ENCODE results near the gene TBC1D4. TPM values are rescaled to one million over a fixed set of nuclear protein-coding genes. Genes with fewer than 3 reads are reported as not detected.

The TBC1D4 gene
- total RNA-seq, 4 donors from 2014 or later, result 31.0 to 91.3 (median 46.1) TPM

GRCh38 chr13:75390229-75390628, 91.7 kb downstream of the TBC1D4 start:
- Histone ChIP-seq H3K4me3 (no peak overlapping the region), H3K4me1 (no peaks in the 10 kb centered on the region), H3K36me3 (no peaks in the 10 kb centered on the region), H3K27ac (no peak overlapping the region), H3K27me3 (no peaks in the 10 kb centered on the region), H3K9me3 (no peaks in the 10 kb centered on the region)
- DNase-seq, result no peak
- in situ Hi-C loops (cut with MboI; ENCODE audit: low pct_ligation_motif_present in 1 of 4, low pct_unique_long_range_greater_than_20kb in 1 of 4, low sequenced_read_pairs in 3 of 4), result no loop called here
- intact Hi-C loops (cut with DNase I; ENCODE audit: low total_unique reads), result no loop called here
- TF ChIP-seq CTCF (IDR thresholded peaks at IDR 0.05) (no peak), EP300 (IDR thresholded peaks at IDR 0.05; ENCODE audit: low read depth) (no peak), POLR2AphosphoS5 (IDR thresholded peaks at IDR 0.05) (no peak), POLR2A (IDR thresholded peaks at IDR 0.05) (no peak)
- WGBS, 2 donors (ENCODE audit: low coverage in 1 of 2), result 93 to 100% methylated on average over 1 to 5 of the region's 5 CpGs

- in situ Hi-C loops (cut with MboI; ENCODE audit: low pct_ligation_motif_present in 1 of 4, low pct_unique_long_range_greater_than_20kb in 1 of 4, low sequenced_read_pairs in 3 of 4) (no loop called here), intact Hi-C loops (cut with DNase I; ENCODE audit: low total_unique reads) (loop anchor here (10.0 kb wide), 1 partner anchor 79 kb away; no protein-coding TSS in a partner anchor)
- H3K9me3 ChIP-seq, result no peaks in the 10 kb centered on the region
- no peaks in the 10 kb centered on the region for H3K4me1 ChIP-seq
- H3K27me3 ChIP-seq, result no peaks in the 10 kb centered on the region
- WGBS, 2 donors (ENCODE audit: low coverage in 1 of 2), result 44 to 47% methylated on average over 1 of the region's 1 CpG
- TF ChIP-seq POLR2AphosphoS5 (IDR thresholded peaks at IDR 0.05) (no peak), POLR2A (IDR thresholded peaks at IDR 0.05) (no peak), EP300 (IDR thresholded peaks at IDR 0.05; ENCODE audit: low read depth) (no peak), CTCF (IDR thresholded peaks at IDR 0.05) (no peak)
- no peak overlapping the region for H3K4me3 ChIP-seq
- no peaks in the 10 kb centered on the region for H3K36me3 ChIP-seq
- no peak for DNase-seq
- no peak overlapping the region for H3K27ac ChIP-seq
These were observed 96.3 kb downstream of the TBC1D4 start for GRCh38 chr13:75385708-75386083.

- in situ Hi-C loops (cut with MboI; ENCODE audit: low pct_ligation_motif_present in 1 of 4, low pct_unique_long_range_greater_than_20kb in 1 of 4, low sequenced_read_pairs in 3 of 4), result no loop called here
- intact Hi-C loops (cut with DNase I; ENCODE audit: low total_unique reads), result loop anchor here (10.0 kb wide), 1 partner anchor 80 kb away; no protein-coding TSS in a partner anchor
- H3K27ac ChIP-seq, result no peak overlapping the region
- H3K27me3 ChIP-seq, result no peaks in the 10 kb centered on the region
- 72 to 88% methylated on average over 9 of the region's 9 CpGs for WGBS, 2 donors (ENCODE audit: low coverage in 1 of 2)
- DNase-seq, result no peak
- no peaks in the 10 kb centered on the region for H3K4me1 ChIP-seq
- TF ChIP-seq CTCF (IDR thresholded peaks at IDR 0.05) (no peak), POLR2AphosphoS5 (IDR thresholded peaks at IDR 0.05) (no peak), POLR2A (IDR thresholded peaks at IDR 0.05) (no peak), EP300 (IDR thresholded peaks at IDR 0.05; ENCODE audit: low read depth) (no peak)
- no peaks in the 10 kb centered on the region for H3K36me3 ChIP-seq
- H3K9me3 ChIP-seq, result no peaks in the 10 kb centered on the region
- H3K4me3 ChIP-seq, result no peak overlapping the region
These were observed 96.9 kb downstream of the TBC1D4 start for GRCh38 chr13:75384879-75385707.

GRCh38 chr13:75383064-75383715, 98.8 kb downstream of the TBC1D4 start:
- intact Hi-C loops (cut with DNase I; ENCODE audit: low total_unique reads) (loop anchor here (10.0 kb wide), 1 partner anchor 82 kb away; no protein-coding TSS in a partner anchor), in situ Hi-C loops (cut with MboI; ENCODE audit: low pct_ligation_motif_present in 1 of 4, low pct_unique_long_range_greater_than_20kb in 1 of 4, low sequenced_read_pairs in 3 of 4) (no loop called here)
- 84 to 91% methylated on average over 5 to 6 of the region's 6 CpGs for WGBS, 2 donors (ENCODE audit: low coverage in 1 of 2)
- Histone ChIP-seq H3K4me1 (no peaks in the 10 kb centered on the region), H3K27ac (no peak overlapping the region), H3K4me3 (no peak overlapping the region), H3K9me3 (no peaks in the 10 kb centered on the region), H3K27me3 (no peaks in the 10 kb centered on the region), H3K36me3 (no peaks in the 10 kb centered on the region)
- DNase-seq, result no peak
- TF ChIP-seq POLR2A (IDR thresholded peaks at IDR 0.05) (no peak), POLR2AphosphoS5 (IDR thresholded peaks at IDR 0.05) (no peak), EP300 (IDR thresholded peaks at IDR 0.05; ENCODE audit: low read depth) (no peak), CTCF (IDR thresholded peaks at IDR 0.05) (no peak)
